HCT116 (cell line): Measurements from ENCODE around the gene KHDRBS2.

Experiments
- CTCF ChIP-seq, 3 experiments: fragments of 200-600 bp in 1 of 3; sonication (generic) in 1 of 3; IDR thresholded peaks in 2 of 3; conservative IDR thresholded peaks in 1 of 3; 2 replicates each; pipeline ENCODE4 v1.5.1; 2012 to 2017; ENCODE audit warnings: low read depth in 2 of 3, low read length in 2 of 3, antibody characterized with exemption in 1 of 3, borderline replicate concordance in 1 of 3, control low read depth in 1 of 3, mild to moderate bottlenecking in 1 of 3, mixed read lengths in 1 of 3, mixed run types in 1 of 3, moderate library complexity in 1 of 3; ENCODE audit not compliant: insufficient read depth in 1 of 3
- POLR2AphosphoS5 ChIP-seq: IDR thresholded peaks from 2 replicates; pipeline ENCODE4 v1.6.1; 2011; ENCODE audit warnings: mild to moderate bottlenecking, low read depth, low read length, moderate library complexity

GRCh38 chr6:61947311-61947947 is 338.6 kb downstream of the KHDRBS2 start:
- TF ChIP-seq CTCF (IDR thresholded peaks at IDR 0.05 in 2 of 3, conservative IDR thresholded peaks at IDR 0.05 in 1 of 3; ENCODE audit: borderline replicate concordance in 1 of 3, insufficient read depth in 1 of 3, low read depth in 2 of 3, low read length in 2 of 3) (no peak), POLR2AphosphoS5 (no peak)
